ENCODE measurements around the gene VSTM2B. TPM values are rescaled to one million over a fixed set of nuclear protein-coding genes. Genes with fewer than 3 reads are reported as not detected.

The VSTM2B gene
- total RNA-seq, 4 donors from 2014 or later: not detected

GRCh38 chr19:29559743-29560142 is 33.9 kb downstream of the VSTM2B start:
- Histone ChIP-seq H3K4me1 (no peaks in the 10 kb centered on the region), H3K4me3 (no peak overlapping the region), H3K36me3 (no peaks in the 10 kb centered on the region), H3K27me3 (no peaks in the 10 kb centered on the region), H3K27ac (no peak overlapping the region), H3K9me3 (peaks cover 0 to 8% of the 10 kb centered on the region in 2 donors)
- intact Hi-C loops (cut with DNase I; ENCODE audit: low total_unique reads): no loop called here
- DNase-seq: no peak
- TF ChIP-seq CTCF (IDR thresholded peaks at IDR 0.05) (no peak), POLR2A (IDR thresholded peaks at IDR 0.05) (no peak)

GRCh38 chr19:29560313-29561075 is 34.7 kb downstream of the VSTM2B start:
- no peak for DNase-seq
- H3K36me3 ChIP-seq: no peaks in the 10 kb centered on the region
- H3K27me3 ChIP-seq: no peaks in the 10 kb centered on the region
- H3K27ac ChIP-seq: no peak overlapping the region
- TF ChIP-seq POLR2A (IDR thresholded peaks at IDR 0.05): no peak
- TF ChIP-seq CTCF (IDR thresholded peaks at IDR 0.05): no peak
- intact Hi-C loops (cut with DNase I; ENCODE audit: low total_unique reads): no loop called here
- H3K9me3 ChIP-seq: peaks cover 0 to 8% of the 10 kb centered on the region in 2 donors
- H3K4me1 ChIP-seq: no peaks in the 10 kb centered on the region
- H3K4me3 ChIP-seq: no peak overlapping the region

- H3K36me3 ChIP-seq: no peaks in the 10 kb centered on the region
- intact Hi-C loops (cut with DNase I; ENCODE audit: low total_unique reads): no loop called here
- no peak for TF ChIP-seq CTCF (IDR thresholded peaks at IDR 0.05)
- no peak for TF ChIP-seq POLR2A (IDR thresholded peaks at IDR 0.05)
Measured at GRCh38 chr19:29561601-29562000, 35.8 kb downstream of the VSTM2B start.

GRCh38 chr19:29562299-29563297 is 36.8 kb downstream of the VSTM2B start:
- no peaks in the 10 kb centered on the region for H3K27me3 ChIP-seq
- no peaks in the 10 kb centered on the region for H3K36me3 ChIP-seq

More at GRCh38 chr19:29561601-29562000, 35.8 kb downstream of the VSTM2B start:
- H3K9me3 ChIP-seq: peaks cover 0 to 8% of the 10 kb centered on the region in 2 donors
- DNase-seq: no peak
- H3K4me1 ChIP-seq: no peaks in the 10 kb centered on the region
- no peak overlapping the region for H3K4me3 ChIP-seq
- H3K27me3 ChIP-seq: no peaks in the 10 kb centered on the region
- no peak overlapping the region for H3K27ac ChIP-seq

More at GRCh38 chr19:29562299-29563297, 36.8 kb downstream of the VSTM2B start:
- DNase-seq: no peak
- H3K27ac ChIP-seq: no peak overlapping the region
- H3K9me3 ChIP-seq: peaks cover 0 to 8% of the 10 kb centered on the region in 2 donors
- H3K4me3 ChIP-seq: no peak overlapping the region
- no peaks in the 10 kb centered on the region for H3K4me1 ChIP-seq
- intact Hi-C loops (cut with DNase I; ENCODE audit: low total_unique reads): no loop called here
- TF ChIP-seq CTCF (IDR thresholded peaks at IDR 0.05) (no peak), POLR2A (IDR thresholded peaks at IDR 0.05) (no peak)

Data from uterus (tissue), 4 donors.